GM12873 (cell line): ENCODE data around the gene ARID5B.

Source experiments
- TF ChIP-seq, protein P1 (sequence below): IDR thresholded peaks from 2 replicates; pipeline ENCODE4 v1.5.1; 2012; ENCODE audit warnings: low read depth, mild to moderate bottlenecking, moderate library complexity, low read length, control low read depth; ENCODE audit not compliant: insufficient read depth; ENCODE audit errors: missing control alignments

ARID5B gene

GRCh38 chr10:62115842-62116241, 214.3 kb downstream of the ARID5B start:
- TF ChIP-seq, protein P1, sequence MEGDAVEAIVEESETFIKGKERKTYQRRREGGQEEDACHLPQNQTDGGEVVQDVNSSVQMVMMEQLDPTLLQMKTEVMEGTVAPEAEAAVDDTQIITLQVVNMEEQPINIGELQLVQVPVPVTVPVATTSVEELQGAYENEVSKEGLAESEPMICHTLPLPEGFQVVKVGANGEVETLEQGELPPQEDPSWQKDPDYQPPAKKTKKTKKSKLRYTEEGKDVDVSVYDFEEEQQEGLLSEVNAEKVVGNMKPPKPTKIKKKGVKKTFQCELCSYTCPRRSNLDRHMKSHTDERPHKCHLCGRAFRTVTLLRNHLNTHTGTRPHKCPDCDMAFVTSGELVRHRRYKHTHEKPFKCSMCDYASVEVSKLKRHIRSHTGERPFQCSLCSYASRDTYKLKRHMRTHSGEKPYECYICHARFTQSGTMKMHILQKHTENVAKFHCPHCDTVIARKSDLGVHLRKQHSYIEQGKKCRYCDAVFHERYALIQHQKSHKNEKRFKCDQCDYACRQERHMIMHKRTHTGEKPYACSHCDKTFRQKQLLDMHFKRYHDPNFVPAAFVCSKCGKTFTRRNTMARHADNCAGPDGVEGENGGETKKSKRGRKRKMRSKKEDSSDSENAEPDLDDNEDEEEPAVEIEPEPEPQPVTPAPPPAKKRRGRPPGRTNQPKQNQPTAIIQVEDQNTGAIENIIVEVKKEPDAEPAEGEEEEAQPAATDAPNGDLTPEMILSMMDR, result no peak

GRCh38 chr10:62116896-62117295, 215.4 kb downstream of the ARID5B start:
- TF ChIP-seq, protein P1, result no peak

- TF ChIP-seq, protein P1, result no peak
These were observed 219.7 kb downstream of the ARID5B start for GRCh38 chr10:62121187-62121530.

- TF ChIP-seq, protein P1, result no peak
These were observed 226.5 kb downstream of the ARID5B start for GRCh38 chr10:62127975-62128374.

- TF ChIP-seq, protein P1, result no peak
These were observed 229.4 kb downstream of the ARID5B start for GRCh38 chr10:62130948-62131347.

DNA sequence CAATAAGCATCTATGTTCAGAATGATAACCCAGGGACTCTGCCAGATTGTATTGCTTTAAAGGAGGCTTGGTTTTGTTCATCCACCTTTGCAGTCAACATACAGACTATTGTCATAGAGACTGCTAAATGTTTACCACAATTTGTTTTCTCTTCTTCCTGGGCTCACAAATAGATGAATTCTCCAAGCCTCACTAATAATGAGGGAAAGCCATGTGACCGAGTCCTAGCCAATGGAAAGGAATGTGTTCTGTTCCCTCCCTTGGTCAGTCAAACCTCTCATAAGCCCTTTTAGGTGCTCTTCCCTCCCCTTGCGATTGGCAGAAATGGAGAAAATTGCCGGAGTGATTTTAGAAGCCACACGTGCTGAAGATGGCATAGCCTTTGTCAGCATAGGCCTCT, 230.2 kb downstream of the ARID5B start:
- TF ChIP-seq, protein P1, result no peak

DNA sequence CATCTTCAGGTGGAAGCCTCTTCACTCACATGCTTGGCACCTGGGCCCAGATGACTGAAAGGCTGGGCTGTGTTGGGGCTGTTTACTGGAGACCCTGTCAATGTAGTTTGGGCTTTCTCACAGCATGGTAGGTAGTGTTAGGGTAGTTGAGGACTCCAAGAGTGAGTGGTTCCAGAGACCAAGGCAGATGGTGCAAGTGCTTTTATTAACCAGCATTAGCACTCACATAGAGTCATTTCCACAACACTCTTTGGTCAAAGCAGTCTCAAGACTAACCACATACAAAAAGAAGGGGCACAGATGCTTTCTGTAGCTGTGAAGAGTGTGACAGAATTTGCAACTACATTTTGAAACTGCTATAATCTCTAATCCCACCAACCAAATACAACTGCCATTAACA, 232.1 kb downstream of the ARID5B start:
- TF ChIP-seq, protein P1, result no peak
